ENCODE measurements around the gene APLP1.

GRCh38 chr19:35887197-35887596 lies 18.8 kb downstream of the APLP1 start:
- TF ChIP-seq POLR2AphosphoS5 (IDR thresholded peaks at IDR 0.05; ENCODE audit: insufficient read depth in 1 of 2, low read depth in 1 of 2) (no peak), CTCF (IDR thresholded peaks at IDR 0.05) (no peak)
